SU-DHL-6 (cell line): ENCODE measurements around the gene CABP2.

ENCODE experiments used
- EZH2phosphoT487 ChIP-seq: fragments of 200-600 bp; sonication (generic), shearing (Covaris generic); conservative IDR thresholded peaks from 2 replicates; pipeline ENCODE4 v1.6.1; 2018; ENCODE audit warnings: mild to moderate bottlenecking, antibody characterized with exemption, low read length, moderate library complexity, mixed read lengths
- TF ChIP-seq, protein P1 (sequence below): fragments of 200-600 bp; sonication (generic); IDR thresholded peaks from one replicate; pipeline ENCODE4 v1.5.1; 2017; ENCODE audit warnings: antibody characterized with exemption, mild to moderate bottlenecking, low read length, moderate library complexity; ENCODE audit not compliant: insufficient read depth, poor library complexity, severe bottlenecking

DNA sequence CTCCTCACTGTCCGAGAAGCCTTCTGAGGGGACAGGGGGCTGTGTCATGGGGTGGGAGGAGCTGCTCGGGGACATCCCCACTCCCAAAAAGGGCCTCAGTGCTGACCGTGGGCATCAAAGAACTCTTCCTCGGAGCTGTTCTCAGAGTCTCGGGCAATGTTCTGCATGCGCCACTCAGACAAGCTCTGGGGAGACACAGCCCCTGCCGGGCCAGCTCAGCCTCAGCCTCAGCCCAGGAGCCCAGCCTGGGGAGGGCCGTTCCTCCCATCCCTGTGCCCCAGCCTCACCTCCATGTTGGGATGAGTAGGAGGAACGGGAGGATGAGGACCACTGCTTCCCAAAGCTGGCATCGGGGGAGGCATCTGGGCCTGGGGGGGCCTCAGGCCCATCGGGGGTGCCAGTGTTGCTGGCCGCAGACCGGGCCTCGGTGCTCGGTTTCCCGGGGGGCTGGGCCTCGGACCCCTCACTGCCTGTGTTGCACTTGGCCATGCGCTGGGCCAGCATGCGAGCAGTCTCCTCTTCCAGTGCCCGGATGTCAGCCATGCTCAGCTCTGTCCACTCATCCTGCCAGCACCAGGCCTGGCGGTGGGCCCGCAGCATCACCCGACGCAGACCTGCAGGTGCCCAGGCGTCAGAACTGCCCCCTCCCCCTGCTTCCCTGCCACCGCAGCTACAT, 23.3 kb downstream of the CABP2 start:
- TF ChIP-seq, protein P1, sequence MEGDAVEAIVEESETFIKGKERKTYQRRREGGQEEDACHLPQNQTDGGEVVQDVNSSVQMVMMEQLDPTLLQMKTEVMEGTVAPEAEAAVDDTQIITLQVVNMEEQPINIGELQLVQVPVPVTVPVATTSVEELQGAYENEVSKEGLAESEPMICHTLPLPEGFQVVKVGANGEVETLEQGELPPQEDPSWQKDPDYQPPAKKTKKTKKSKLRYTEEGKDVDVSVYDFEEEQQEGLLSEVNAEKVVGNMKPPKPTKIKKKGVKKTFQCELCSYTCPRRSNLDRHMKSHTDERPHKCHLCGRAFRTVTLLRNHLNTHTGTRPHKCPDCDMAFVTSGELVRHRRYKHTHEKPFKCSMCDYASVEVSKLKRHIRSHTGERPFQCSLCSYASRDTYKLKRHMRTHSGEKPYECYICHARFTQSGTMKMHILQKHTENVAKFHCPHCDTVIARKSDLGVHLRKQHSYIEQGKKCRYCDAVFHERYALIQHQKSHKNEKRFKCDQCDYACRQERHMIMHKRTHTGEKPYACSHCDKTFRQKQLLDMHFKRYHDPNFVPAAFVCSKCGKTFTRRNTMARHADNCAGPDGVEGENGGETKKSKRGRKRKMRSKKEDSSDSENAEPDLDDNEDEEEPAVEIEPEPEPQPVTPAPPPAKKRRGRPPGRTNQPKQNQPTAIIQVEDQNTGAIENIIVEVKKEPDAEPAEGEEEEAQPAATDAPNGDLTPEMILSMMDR = no peak
- no peak for TF ChIP-seq EZH2phosphoT487
